MM.1S (cell line): ENCODE data around the gene AKAP13.

Source experiments
- DNase-seq: peaks from one replicate; pipeline ENCODE4 v3.0.0-alpha.2; 2015
- H2AFZ ChIP-seq: fragments of 300-600 bp; sonication (generic); 2 replicates; pipeline ENCODE4 v1.6.0; 2016; ENCODE audit warnings: antibody characterized with exemption, low read length
- H3F3A ChIP-seq: fragments of 300-600 bp; sonication (generic); 2 replicates; pipeline ENCODE4 v1.6.1; 2016; ENCODE audit warnings: mild to moderate bottlenecking, antibody characterized with exemption, low read length, moderate library complexity, mixed read lengths; ENCODE audit not compliant: insufficient read depth
- H3K27ac ChIP-seq: fragments of 300-600 bp; sonication (generic); 2 replicates; pipeline ENCODE4 v1.5.1; 2016; ENCODE audit warnings: mild to moderate bottlenecking, low read length
- H3K27me3 ChIP-seq: fragments of 300-600 bp; sonication (generic); replicated peaks from 2 replicates; pipeline ENCODE4 v1.6.0; 2016; ENCODE audit warnings: low read length; ENCODE audit not compliant: insufficient read depth
- H3K36me3 ChIP-seq: fragments of 300-600 bp; sonication (generic); replicated peaks from 2 replicates; pipeline ENCODE4 v1.6.1; 2016; ENCODE audit warnings: mild to moderate bottlenecking, low read length, mixed read lengths; ENCODE audit not compliant: insufficient read depth
- H3K4me1 ChIP-seq: fragments of 300-600 bp; sonication (generic); 2 replicates; pipeline ENCODE4 v1.6.1; 2016; ENCODE audit warnings: low read length, mixed read lengths
- H3K4me2 ChIP-seq: fragments of 300-600 bp; sonication (generic); 2 replicates; pipeline ENCODE4 v1.6.0; 2016; ENCODE audit warnings: low read depth, low read length
- H3K4me3 ChIP-seq: fragments of 300-600 bp; sonication (generic); 2 replicates; pipeline ENCODE4 v1.5.1; 2016; ENCODE audit warnings: low read length, mixed read lengths
- H3K79me2 ChIP-seq: fragments of 300-600 bp; sonication (generic); 2 replicates; pipeline ENCODE4 v1.6.1; 2016; ENCODE audit warnings: mixed run types, low read length, mixed read lengths
- H3K9ac ChIP-seq: fragments of 300-600 bp; sonication (generic); 2 replicates; pipeline ENCODE4 v1.6.1; 2016; ENCODE audit warnings: low read length, mixed read lengths
- H3K9me2 ChIP-seq: fragments of 300-600 bp; sonication (generic); replicated peaks from 2 replicates; pipeline ENCODE4 v1.6.1; 2016; ENCODE audit warnings: mild to moderate bottlenecking, low read length, mixed read lengths; ENCODE audit not compliant: insufficient read depth
- H3K9me3 ChIP-seq: fragments of 300-600 bp; sonication (generic); replicated peaks from 2 replicates; pipeline ENCODE4 v1.6.1; 2016; ENCODE audit warnings: mild to moderate bottlenecking, low read length, mixed read lengths; ENCODE audit not compliant: insufficient read depth
- H4K20me1 ChIP-seq: fragments of 300-600 bp; sonication (generic); 2 replicates; pipeline ENCODE4 v1.6.1; 2016; ENCODE audit warnings: mild to moderate bottlenecking, low read length, moderate library complexity, mixed read lengths; ENCODE audit not compliant: insufficient read depth
- CTCF ChIP-seq: fragments of 300-600 bp; sonication (generic); IDR thresholded peaks from 2 replicates; pipeline ENCODE4 v1.5.1; 2016; ENCODE audit warnings: antibody characterized with exemption, low read length, mixed read lengths
- EZH2 ChIP-seq: fragments of 300-600 bp; sonication (generic); optimal IDR thresholded peaks from 2 replicates; pipeline ENCODE3; 2017; ENCODE audit warnings: low read depth, mild to moderate bottlenecking, antibody characterized with exemption, low read length, mixed read lengths
- EZH2phosphoT487 ChIP-seq: fragments of 300-600 bp; sonication (generic); IDR thresholded peaks from 2 replicates; pipeline ENCODE4 v1.6.1; 2018; ENCODE audit warnings: antibody characterized with exemption, low read length

Gene AKAP13

GRCh38 chr15:85555875-85556617 is 175.6 kb downstream of the AKAP13 start:
- H3K79me2 ChIP-seq, result no peaks in the 10 kb centered on the region
- H3K27me3 ChIP-seq, result no peaks in the 10 kb centered on the region
- H3K4me1 ChIP-seq, result peaks cover 19% of the 10 kb centered on the region
- H3K9me3 ChIP-seq, result no peaks in the 10 kb centered on the region
- H3K9me2 ChIP-seq, result no peaks in the 10 kb centered on the region
- no peaks in the 10 kb centered on the region for H3F3A ChIP-seq
- no peak overlapping the region for H3K9ac ChIP-seq
- no peak overlapping the region for H2AFZ ChIP-seq
- no peaks in the 10 kb centered on the region for H4K20me1 ChIP-seq
- peak; percentile 11 for DNase-seq
- H3K4me3 ChIP-seq, result no peak overlapping the region
- TF ChIP-seq CTCF, result no peak
- TF ChIP-seq EZH2phosphoT487, result no peak
- TF ChIP-seq EZH2, result no peak
- H3K4me2 ChIP-seq, result peak overlapping the region; percentile 22; the same call in 1 of the 2 replicates
- H3K27ac ChIP-seq, result no peak overlapping the region
- no peaks in the 10 kb centered on the region for H3K36me3 ChIP-seq

GRCh38 chr15:85556618-85556895 is 176.2 kb downstream of the AKAP13 start:
- peak overlapping the region; percentile 22; the same call in 1 of the 2 replicates for H3K4me2 ChIP-seq

GRCh38 chr15:85557385-85557784 is 177.0 kb downstream of the AKAP13 start:
- Histone ChIP-seq H3K4me2 (no peak overlapping the region), H3F3A (no peaks in the 10 kb centered on the region), H3K9me2 (no peaks in the 10 kb centered on the region), H3K27ac (no peak overlapping the region), H3K79me2 (no peaks in the 10 kb centered on the region), H3K9me3 (no peaks in the 10 kb centered on the region), H2AFZ (no peak overlapping the region), H3K4me3 (no peak overlapping the region), H3K27me3 (no peaks in the 10 kb centered on the region), H4K20me1 (no peaks in the 10 kb centered on the region), H3K4me1 (peaks cover 19% of the 10 kb centered on the region), H3K9ac (no peak overlapping the region), H3K36me3 (no peaks in the 10 kb centered on the region)
- DNase-seq, result no peak
- TF ChIP-seq EZH2phosphoT487, result no peak
- TF ChIP-seq CTCF, result no peak
- TF ChIP-seq EZH2, result no peak

More at GRCh38 chr15:85556618-85556895, 176.2 kb downstream of the AKAP13 start:
- H3K79me2 ChIP-seq, result no peaks in the 10 kb centered on the region
- H4K20me1 ChIP-seq, result no peaks in the 10 kb centered on the region
- no peak for TF ChIP-seq EZH2phosphoT487
- no peak for TF ChIP-seq CTCF
- TF ChIP-seq EZH2, result no peak
- no peak overlapping the region for H2AFZ ChIP-seq
- no peak overlapping the region for H3K9ac ChIP-seq
- no peaks in the 10 kb centered on the region for H3F3A ChIP-seq
- peaks cover 19% of the 10 kb centered on the region for H3K4me1 ChIP-seq
- no peak overlapping the region for H3K4me3 ChIP-seq
- no peak for DNase-seq
- H3K9me2 ChIP-seq, result no peaks in the 10 kb centered on the region
- H3K9me3 ChIP-seq, result no peaks in the 10 kb centered on the region
- H3K27ac ChIP-seq, result no peak overlapping the region
- no peaks in the 10 kb centered on the region for H3K27me3 ChIP-seq
- H3K36me3 ChIP-seq, result no peaks in the 10 kb centered on the region
